Colon (tissue), 2 donors: ENCODE results near the gene LDLRAD4.

Experiments
- FAIRE-seq: peaks from 2 replicates; lab custom pipeline; 2012; peaks lifted over from hg19 to GRCh38; lab: Jason Lieb, UNC
- donor health status: control.
- donor health status: control.

The LDLRAD4 gene

DNA sequence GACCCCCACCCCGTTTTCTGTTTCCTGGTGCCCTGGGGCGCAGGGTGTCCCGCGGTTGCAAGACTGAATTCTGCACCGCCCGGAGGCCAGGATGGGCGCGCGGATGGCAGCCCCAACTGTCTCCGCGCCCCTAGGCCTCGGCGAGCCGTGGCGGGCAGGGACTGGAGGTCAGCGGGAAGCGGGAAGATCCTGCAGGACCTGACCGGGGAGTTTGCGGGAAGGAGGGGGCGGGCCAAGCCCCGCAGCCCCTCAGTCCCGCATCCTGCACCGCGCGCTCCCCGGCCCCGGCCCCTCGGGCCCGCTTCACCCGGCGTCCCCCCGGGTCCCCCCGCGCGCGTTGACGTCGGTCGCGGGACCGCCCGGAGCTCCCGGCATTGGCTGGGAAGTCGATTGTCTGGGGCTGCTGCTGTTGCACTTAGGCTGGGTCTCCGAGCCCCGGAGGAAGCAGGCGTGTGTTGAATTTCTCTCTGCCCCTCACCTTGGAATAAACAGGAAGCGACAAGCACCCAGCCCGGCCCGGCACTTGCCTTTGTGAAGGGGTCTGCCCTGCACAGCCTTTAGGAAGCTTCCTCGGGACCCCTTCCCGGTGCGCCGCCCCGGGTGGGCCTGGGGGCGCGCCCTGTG lies at the start of gene LDLRAD4:
TSS of gene LDLRAD4 (plus strand) at position 393 of the 624 bp plus-strand sequence.
- FAIRE-seq: no peak

DNA sequence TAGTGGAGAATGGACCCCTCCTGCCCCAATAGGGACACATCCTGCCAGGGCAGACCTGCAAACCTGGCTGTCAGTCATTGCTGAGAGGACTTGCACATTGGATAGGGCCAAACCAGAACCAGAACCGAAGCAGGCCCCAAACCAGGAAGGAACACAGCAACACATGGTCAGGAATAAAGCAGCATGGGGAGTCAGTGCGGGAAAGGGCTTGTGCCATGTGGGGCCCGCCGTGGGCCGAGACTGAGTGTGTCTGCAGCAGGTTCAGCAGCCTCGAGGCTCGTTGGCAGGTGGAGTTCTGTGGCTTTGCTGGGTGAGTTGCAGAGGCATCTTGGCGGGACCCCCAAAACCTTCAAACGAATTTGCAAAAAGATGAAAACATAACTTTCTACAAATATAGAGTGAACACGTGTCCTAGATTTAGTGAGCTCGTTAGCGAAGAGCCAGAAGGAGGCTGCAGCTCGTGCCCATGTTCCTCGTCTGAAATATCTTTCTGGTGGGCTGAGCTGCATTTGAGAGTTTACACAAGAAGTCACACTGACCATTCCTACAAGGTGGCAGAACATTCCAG lies 44.9 kb upstream of the LDLRAD4 start:
- no peak for FAIRE-seq

GRCh38 chr18:13175266-13175665 lies 43.3 kb upstream of the LDLRAD4 start:
- no peak for FAIRE-seq

GRCh38 chr18:13175754-13176210 lies 42.8 kb upstream of the LDLRAD4 start:
- no peak for FAIRE-seq

GRCh38 chr18:13176847-13177246 lies 41.7 kb upstream of the LDLRAD4 start:
- FAIRE-seq: no peak

- FAIRE-seq: no peak
Observed at GRCh38 chr18:13178197-13178596, 40.4 kb upstream of the LDLRAD4 start.

- no peak for FAIRE-seq
Observed at GRCh38 chr18:13178976-13179375, 39.6 kb upstream of the LDLRAD4 start.

GRCh38 chr18:13179566-13180113 lies 38.9 kb upstream of the LDLRAD4 start:
- FAIRE-seq: no peak

GRCh38 chr18:13180614-13181375 lies 37.8 kb upstream of the LDLRAD4 start:
- no peak for FAIRE-seq

DNA sequence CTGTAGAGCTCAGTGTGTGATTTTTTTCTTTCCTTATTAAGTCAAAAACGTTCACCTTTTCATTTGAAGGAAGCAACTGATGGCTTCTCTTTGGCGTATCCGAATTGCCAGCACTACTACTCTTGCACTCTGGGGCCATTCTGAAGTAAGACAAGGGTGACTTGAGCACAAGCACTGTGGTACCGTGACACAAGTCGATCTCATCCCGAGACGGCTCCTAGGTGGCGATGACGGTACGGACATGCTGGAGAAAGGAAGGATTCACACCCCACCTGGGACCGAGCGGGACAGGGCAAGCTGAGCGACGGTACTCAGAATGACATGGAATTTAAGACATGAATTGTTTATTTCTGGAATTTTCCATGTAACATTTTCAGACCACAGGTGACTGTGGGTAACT lies 36.8 kb upstream of the LDLRAD4 start:
- no peak for FAIRE-seq

DNA sequence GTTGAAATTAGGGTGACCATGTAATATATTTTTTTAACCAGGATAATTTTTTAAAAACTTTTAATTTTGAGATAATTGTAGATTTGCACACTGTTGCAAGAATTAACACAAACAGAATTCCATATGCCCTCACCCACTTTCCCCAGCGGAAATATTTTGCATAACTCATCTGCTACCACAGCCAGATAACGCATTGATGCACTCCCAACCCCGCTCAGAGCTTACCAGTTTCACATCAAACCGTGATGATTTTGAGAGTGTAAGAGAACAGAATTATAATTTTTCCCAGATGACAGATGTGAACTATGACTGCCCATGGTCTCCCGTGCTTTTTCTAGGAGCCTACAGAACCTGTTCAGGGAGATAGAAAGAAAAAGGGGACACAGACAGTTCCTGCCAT lies 35.2 kb upstream of the LDLRAD4 start:
- no peak for FAIRE-seq

GRCh38 chr18:13183790-13184189 lies 34.8 kb upstream of the LDLRAD4 start:
- no peak for FAIRE-seq

- no peak for FAIRE-seq
Observed at GRCh38 chr18:13184396-13184795, 34.2 kb upstream of the LDLRAD4 start.

- FAIRE-seq: no peak
Observed at GRCh38 chr18:13185675-13186198, 32.8 kb upstream of the LDLRAD4 start.

DNA sequence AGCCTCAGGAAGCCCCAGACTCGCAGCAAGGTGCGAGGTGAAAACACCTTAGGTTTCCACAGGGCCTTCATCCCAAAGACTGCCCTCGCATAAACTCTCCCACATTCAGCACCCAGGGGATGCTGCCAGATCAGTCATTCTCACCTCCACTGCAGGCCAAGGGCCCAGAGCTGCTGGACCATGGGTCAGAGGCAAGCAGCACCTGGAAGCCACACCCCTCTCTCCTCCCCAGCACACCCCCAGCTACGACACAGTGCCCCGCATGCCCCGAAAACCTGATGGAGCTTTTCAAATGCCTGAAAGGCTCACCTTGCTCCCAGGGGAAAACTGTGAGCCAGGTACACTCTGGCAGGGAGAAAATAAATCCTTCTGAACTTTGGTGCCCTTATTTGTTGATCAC lies 31.9 kb upstream of the LDLRAD4 start:
- no peak for FAIRE-seq

DNA sequence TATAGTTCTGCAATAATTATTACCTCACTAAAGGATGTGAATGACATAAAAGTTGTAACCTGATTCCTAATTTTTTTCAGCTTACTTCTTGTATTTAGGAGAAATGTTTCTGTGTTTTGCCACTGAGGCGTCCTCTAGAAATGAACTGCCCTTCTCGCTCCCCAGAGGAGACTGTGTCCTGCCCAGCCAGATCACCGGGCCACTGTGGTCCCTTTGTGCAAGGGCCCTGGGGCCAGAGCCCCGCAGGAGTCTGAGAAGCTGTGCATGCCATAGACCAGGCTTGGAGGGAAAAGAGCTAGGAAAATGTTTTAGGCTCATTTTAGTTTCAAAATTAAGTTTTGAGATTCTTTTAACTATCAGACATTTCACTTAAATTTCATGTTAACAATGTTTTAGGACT lies 31.1 kb upstream of the LDLRAD4 start:
- no peak for FAIRE-seq

DNA sequence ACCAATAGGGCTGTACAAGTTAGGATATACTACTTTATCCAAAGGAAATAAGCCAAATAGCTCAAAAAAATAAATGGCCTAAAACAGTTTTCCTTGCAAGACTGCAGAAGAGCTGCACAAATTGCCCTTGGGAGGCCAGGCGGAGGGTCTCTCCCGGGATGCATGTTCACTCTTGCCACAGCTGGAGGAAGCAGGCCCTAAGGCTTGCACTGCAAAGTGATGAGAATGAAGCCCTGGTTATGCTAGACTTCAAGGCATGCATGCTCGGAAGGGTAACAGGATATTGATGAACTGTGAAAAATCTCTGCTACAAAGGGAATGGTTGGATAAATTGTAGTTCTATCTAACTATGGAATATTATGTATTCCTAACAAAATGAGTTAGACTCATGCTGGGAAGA lies 27.5 kb upstream of the LDLRAD4 start:
- no peak for FAIRE-seq

- no peak for FAIRE-seq
Observed at GRCh38 chr18:13191779-13192178, 26.8 kb upstream of the LDLRAD4 start.

DNA sequence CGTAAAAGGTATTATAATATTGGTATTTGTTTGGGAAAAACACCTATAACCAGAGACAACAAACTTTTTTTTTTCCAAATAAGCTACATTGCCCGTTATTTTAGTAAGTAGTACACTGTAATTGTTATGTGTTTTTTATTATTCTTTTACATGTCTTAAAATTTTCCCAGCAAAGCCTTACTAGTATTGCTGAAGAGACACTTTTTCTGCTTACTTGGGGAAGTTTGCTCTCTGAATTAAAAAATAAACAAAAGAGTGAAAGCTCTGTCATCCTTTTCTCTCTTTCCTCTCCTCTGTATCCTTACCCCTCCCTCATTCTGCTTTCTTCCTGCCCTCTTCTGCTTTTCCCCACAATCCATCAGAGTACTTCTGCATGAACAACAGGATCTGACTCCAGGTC lies 25.6 kb upstream of the LDLRAD4 start:
- no peak for FAIRE-seq

DNA sequence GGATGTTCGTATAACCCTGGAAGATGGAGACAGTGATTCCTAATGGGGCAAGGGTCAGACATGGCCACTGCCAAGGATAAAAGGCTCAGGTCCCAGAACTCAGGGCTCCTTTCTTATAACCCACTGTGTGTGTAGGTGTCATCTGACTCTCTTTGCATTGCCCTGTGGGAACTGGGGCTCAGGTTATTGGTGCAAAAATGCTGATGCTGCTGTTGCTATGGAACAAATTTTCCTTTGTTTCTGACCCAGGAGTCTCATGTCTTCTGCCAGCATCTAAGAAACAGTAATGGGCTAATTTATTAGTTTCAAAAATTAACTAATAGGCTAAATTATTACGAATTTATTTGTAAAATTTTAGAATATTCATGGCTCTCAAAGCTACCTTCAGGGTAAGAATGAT lies 24.3 kb upstream of the LDLRAD4 start:
- no peak for FAIRE-seq

- no peak for FAIRE-seq
Observed at GRCh38 chr18:13198701-13199100, 19.9 kb upstream of the LDLRAD4 start.

DNA sequence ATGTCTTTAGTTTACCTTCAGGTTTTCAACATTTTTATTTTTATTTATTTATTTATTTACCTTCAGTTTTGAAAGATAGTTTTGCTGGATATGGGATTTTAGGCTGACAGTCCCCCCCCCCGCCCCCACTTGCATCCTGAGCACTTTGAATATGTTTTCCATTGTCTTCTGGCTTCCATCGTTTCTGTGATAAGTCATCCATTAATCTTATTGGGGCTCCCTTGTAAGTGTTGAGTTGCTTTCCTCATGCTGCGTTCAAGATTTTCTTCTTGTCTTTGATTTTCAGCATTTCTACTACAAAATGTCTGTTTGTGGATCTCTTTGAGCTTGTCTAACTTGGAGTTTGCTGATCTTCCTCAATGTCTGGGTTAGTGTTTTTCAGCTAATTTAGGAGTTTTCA lies 19.4 kb upstream of the LDLRAD4 start:
- no peak for FAIRE-seq

- no peak for FAIRE-seq
Observed at GRCh38 chr18:13201292-13201691, 17.3 kb upstream of the LDLRAD4 start.
